GM19324 (cell line): ENCODE results near the gene MICU1.
"Not testable (repeated sequence)": the region's sequence is repeated elsewhere in the genome, so short reads cannot be mapped to it uniquely, and the experiment has no call there.

Experiments used
- ATAC-seq: cut with Tn5 transposase; IDR thresholded peaks from one replicate; pipeline ENCODE4 v1.9.1; 2021; ENCODE audit warnings: mild to moderate bottlenecking, moderate library complexity; ENCODE audit not compliant: unreplicated experiment, low FRiP score

MICU1 gene

GRCh38 chr10:72625608-72626443, at the start of gene MICU1:
TSS of gene MICU1 (minus strand) at chr10:72626079. CDS start at chr10:72566793, 59,286 bp downstream.
- ATAC-seq = peak; percentile 99

GRCh38 chr10:72674174-72674573, 48.3 kb upstream of the MICU1 start:
- not testable (repeated sequence) for ATAC-seq

- ATAC-seq = no peak
Measured at GRCh38 chr10:72673280-72673679, 47.4 kb upstream of the MICU1 start.

GRCh38 chr10:72667207-72667864, 41.5 kb upstream of the MICU1 start:
- no peak for ATAC-seq

GRCh38 chr10:72665925-72666324, 40.0 kb upstream of the MICU1 start:
- no peak for ATAC-seq

- no peak for ATAC-seq
Measured at GRCh38 chr10:72663971-72664370, 38.1 kb upstream of the MICU1 start.

GRCh38 chr10:72661431-72661830, 35.6 kb upstream of the MICU1 start:
- ATAC-seq = no peak

GRCh38 chr10:72660220-72660619, 34.3 kb upstream of the MICU1 start:
- ATAC-seq = no peak

GRCh38 chr10:72659694-72660093, 33.8 kb upstream of the MICU1 start:
- ATAC-seq = no peak

GRCh38 chr10:72658696-72659400, 33.0 kb upstream of the MICU1 start:
- ATAC-seq = no peak

- ATAC-seq = no peak
Measured at GRCh38 chr10:72654720-72655119, 28.8 kb upstream of the MICU1 start.

GRCh38 chr10:72653383-72654096, 27.7 kb upstream of the MICU1 start:
- no peak for ATAC-seq

GRCh38 chr10:72649291-72649690, 23.4 kb upstream of the MICU1 start:
- no peak for ATAC-seq

- ATAC-seq = no peak
Measured at GRCh38 chr10:72648301-72648700, 22.4 kb upstream of the MICU1 start.

GRCh38 chr10:72646971-72647370, 21.1 kb upstream of the MICU1 start:
- ATAC-seq = not testable (repeated sequence)

- no peak for ATAC-seq
Measured at GRCh38 chr10:72645263-72645858, 19.5 kb upstream of the MICU1 start.

- ATAC-seq = no peak
Measured at GRCh38 chr10:72642318-72642717, 16.4 kb upstream of the MICU1 start.

GRCh38 chr10:72639441-72639873, 13.6 kb upstream of the MICU1 start:
- ATAC-seq = no peak

GRCh38 chr10:72638586-72639440, 12.9 kb upstream of the MICU1 start:
- no peak for ATAC-seq
